OCI-LY3 (cell line): ENCODE measurements around the gene FCGBP.
"Not testable (repeated sequence)": the region's sequence is repeated elsewhere in the genome, so short reads cannot be mapped to it uniquely, and the experiment has no call there.

Source experiments
- H2AFZ ChIP-seq: fragments of 200-600, 300-600 bp; shearing (Covaris generic); 2 replicates; pipeline ENCODE4 v1.6.0; 2014; ENCODE audit warnings: antibody characterized with exemption, low read depth, low read length
- H3K27ac ChIP-seq: fragments of 200-600, 300-600 bp; sonication (generic); 2 replicates; pipeline ENCODE4 v1.5.1; 2014; ENCODE audit warnings: mild to moderate bottlenecking, low read length, moderate library complexity, mixed read lengths
- H3K27me3 ChIP-seq: fragments of 200-600, 300-600 bp; sonication (generic); 2 replicates; pipeline ENCODE4 v1.6.1; 2014; ENCODE audit warnings: low read depth, low read length, mixed read lengths
- H3K36me3 ChIP-seq: fragments of 200-600, 300-600 bp; sonication (generic); replicated peaks from 2 replicates; pipeline ENCODE3; 2014; ENCODE audit warnings: low read depth, low read length, mixed read lengths
- H3K4me1 ChIP-seq: fragments of 300-600, 200-600 bp; sonication (generic); 2 replicates; pipeline ENCODE4 v1.6.1; 2014; ENCODE audit warnings: low read length, mixed read lengths
- H3K4me2 ChIP-seq: fragments of 200-600, 300-600 bp; sonication (generic); 2 replicates; pipeline ENCODE4 v1.6.1; 2014; ENCODE audit warnings: low read length, mixed read lengths
- H3K4me3 ChIP-seq: fragments of 300-600, 200-600 bp; sonication (generic); 2 replicates; pipeline ENCODE4 v1.5.1; 2014; ENCODE audit warnings: antibody characterized with exemption, mild to moderate bottlenecking, low read length, moderate library complexity
- H3K79me2 ChIP-seq: fragments of 300-600, 200-600 bp; shearing (Covaris generic); 2 replicates; pipeline ENCODE4 v1.6.1; 2014; ENCODE audit warnings: mild to moderate bottlenecking, low read length, mixed read lengths
- H3K9ac ChIP-seq: fragments of 300-600, 200-600 bp; shearing (Covaris generic); 2 replicates; pipeline ENCODE4 v1.6.0; 2014; ENCODE audit warnings: mild to moderate bottlenecking, low read length, moderate library complexity
- H3K9me3 ChIP-seq: fragments of 200-600, 300-600 bp; shearing (Covaris generic); 2 replicates; pipeline ENCODE4 v1.6.1; 2014; ENCODE audit warnings: low read length, mixed read lengths; ENCODE audit not compliant: insufficient read depth
- H4K20me1 ChIP-seq: fragments of 200-600, 300-600 bp; sonication (generic); 2 replicates; pipeline ENCODE4 v1.6.1; 2016; ENCODE audit warnings: low read length, mixed read lengths; ENCODE audit not compliant: insufficient read depth

The FCGBP gene

DNA sequence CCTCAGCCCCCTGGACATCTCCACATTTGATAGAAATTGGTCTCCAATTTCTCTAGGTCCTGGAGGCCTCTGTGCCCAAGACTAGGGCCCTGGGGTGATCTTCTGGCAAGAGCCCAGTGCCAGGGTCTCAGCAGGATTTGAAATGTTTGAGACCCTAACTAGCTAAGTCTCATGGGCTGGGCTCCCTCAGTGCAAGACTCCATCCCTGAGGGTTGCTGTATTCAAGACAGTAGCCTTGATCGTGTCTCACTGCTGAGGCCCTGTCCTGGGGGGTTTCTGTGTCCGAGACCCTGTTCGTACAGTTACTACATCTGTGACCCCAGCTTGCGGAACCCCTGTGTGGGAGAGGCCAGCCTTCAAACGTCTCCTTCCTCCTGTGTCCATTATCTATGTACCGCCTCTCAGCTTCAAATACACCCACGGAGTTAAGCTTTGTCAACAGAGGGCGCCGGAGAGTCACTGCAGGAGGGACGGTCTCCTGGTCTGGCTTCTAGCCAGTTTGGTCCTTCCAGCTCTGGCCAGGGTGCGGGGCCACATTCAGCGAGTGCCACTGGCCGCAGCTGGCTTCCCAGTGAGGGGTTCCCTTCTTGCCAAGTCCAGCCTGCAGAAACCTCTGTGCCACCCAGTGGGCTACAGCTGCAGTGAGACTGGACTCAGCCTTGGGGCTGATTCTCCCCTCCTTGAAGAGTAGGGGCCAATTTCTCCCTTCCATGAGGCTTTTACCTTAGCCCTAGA, 36.8 kb downstream of the FCGBP start:
- H3K36me3 ChIP-seq, H3K79me2 ChIP-seq, H3K9me3 ChIP-seq, H3K27me3 ChIP-seq, H3K27ac ChIP-seq, H2AFZ ChIP-seq, H4K20me1 ChIP-seq, H3K4me1 ChIP-seq, H3K9ac ChIP-seq: not testable (repeated sequence)
- Histone ChIP-seq H3K4me2 (peak overlapping the region; percentile 45), H3K4me3 (peak overlapping the region; percentile 37)

DNA sequence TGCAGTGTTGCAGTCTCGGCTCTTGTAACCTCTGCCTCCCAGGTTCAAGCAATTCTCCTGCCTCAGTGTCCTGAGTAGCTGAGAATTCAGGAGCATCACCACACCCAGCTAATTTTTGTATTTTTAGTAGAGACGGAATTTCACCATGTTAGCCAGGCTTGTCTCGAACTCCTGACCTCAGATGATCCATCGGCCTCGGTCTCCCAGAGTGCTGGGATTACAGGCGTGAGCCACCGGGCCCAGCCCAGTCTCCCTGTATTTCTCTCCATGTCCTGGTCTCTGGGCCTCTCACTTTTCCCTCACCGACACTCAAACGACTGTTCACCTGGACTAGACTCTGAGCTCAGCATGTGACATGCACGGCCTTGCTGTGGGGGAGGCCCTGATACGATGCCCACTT, 39.3 kb downstream of the FCGBP start:
- not testable (repeated sequence) for H3K4me1 ChIP-seq, H4K20me1 ChIP-seq, H3K27me3 ChIP-seq, H2AFZ ChIP-seq, H3K79me2 ChIP-seq, H3K27ac ChIP-seq, H3K4me2 ChIP-seq, H3K9ac ChIP-seq, H3K36me3 ChIP-seq, H3K9me3 ChIP-seq, H3K4me3 ChIP-seq

DNA sequence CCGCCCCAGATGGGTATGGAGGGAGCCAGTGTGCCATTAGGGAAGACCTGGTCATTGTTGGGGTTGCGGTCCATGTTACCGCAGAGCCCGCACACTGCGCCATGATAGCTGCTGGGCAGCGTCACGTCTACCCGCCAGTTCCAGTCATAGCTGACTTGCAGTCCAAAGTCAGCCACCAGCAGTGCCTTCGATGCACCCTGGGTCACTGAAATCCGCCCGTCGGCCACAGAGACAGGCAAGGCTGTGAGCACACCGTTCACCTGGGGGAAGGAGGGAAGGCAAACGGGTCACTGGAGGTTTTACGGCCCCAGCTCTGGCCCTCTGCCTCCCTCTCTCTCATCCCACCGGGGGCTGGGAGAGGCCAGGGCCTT, 40.2 kb downstream of the FCGBP start:
- not testable (repeated sequence) for H3K27me3 ChIP-seq, H3K36me3 ChIP-seq, H3K9me3 ChIP-seq, H3K4me3 ChIP-seq, H2AFZ ChIP-seq, H3K27ac ChIP-seq, H3K4me2 ChIP-seq, H4K20me1 ChIP-seq, H3K9ac ChIP-seq, H3K79me2 ChIP-seq, H3K4me1 ChIP-seq

DNA sequence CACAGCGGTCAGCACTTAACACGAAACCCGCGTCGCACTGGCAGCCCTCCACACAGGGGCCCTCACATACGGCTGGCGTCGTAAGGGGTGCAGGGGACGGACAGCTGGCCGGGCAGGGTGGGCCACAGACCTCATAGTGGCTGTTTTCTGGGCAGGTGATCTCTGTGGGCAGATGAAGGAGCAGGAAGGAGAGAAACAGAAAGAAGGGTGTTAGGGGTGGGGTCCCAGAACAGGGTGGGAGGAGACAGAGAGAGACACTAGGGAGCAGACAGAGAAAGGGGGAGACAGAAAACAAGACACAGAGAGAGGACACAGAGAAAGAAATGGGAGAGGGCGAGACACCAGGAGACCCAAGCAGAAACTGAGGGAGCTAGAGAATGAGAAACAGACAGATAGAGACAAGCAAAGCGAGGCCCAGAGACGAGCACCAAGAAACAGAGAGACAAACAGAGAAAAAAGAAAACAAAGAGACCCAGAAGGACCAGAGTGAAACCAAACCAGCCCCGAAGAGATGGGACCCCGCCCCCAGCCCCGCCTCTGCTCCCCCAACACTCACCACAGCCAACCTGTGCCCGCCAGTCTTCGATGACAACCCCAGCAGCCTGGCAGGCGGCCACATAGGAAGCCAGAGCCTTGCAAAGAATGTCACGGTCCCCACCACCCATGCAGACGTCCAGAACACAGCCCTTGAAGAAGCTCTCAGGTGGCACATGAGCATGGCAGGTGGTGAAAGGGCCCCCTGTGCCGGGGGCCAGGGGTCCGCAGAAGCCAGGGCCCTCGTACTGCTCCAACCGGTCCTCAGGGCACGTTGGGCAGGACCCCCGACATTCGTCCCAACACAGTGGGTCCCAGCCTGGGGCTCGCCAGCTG, 40.8 kb downstream of the FCGBP start:
- not testable (repeated sequence) for H3K9me3 ChIP-seq, H3K4me1 ChIP-seq, H3K36me3 ChIP-seq, H3K79me2 ChIP-seq, H3K4me3 ChIP-seq, H3K27ac ChIP-seq, H3K4me2 ChIP-seq, H3K27me3 ChIP-seq, H4K20me1 ChIP-seq, H3K9ac ChIP-seq, H2AFZ ChIP-seq

DNA sequence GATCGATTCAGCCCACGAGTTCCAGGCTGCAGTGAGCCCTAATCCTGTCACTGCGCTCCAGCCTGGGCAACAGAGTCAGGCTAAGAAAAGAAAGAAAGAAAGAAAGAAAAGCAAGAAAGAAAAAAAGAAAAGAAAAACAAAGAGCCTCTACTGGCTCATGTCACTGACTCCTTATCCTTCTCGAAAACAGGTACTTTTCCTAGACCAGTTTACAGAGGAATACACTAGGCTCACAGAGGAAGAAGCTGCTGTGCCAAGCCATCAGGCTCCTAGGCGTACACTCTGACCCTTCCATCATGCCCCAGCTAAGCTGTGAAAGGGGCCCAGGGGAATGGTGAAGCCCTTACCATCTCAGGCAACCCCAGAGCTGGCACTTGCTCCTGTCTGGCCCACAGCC, 41.9 kb downstream of the FCGBP start:
- H3K9ac ChIP-seq, H3K9me3 ChIP-seq, H3K79me2 ChIP-seq, H2AFZ ChIP-seq, H3K27me3 ChIP-seq, H3K4me1 ChIP-seq, H3K4me3 ChIP-seq, H3K27ac ChIP-seq, H3K4me2 ChIP-seq, H3K36me3 ChIP-seq, H4K20me1 ChIP-seq: not testable (repeated sequence)

DNA sequence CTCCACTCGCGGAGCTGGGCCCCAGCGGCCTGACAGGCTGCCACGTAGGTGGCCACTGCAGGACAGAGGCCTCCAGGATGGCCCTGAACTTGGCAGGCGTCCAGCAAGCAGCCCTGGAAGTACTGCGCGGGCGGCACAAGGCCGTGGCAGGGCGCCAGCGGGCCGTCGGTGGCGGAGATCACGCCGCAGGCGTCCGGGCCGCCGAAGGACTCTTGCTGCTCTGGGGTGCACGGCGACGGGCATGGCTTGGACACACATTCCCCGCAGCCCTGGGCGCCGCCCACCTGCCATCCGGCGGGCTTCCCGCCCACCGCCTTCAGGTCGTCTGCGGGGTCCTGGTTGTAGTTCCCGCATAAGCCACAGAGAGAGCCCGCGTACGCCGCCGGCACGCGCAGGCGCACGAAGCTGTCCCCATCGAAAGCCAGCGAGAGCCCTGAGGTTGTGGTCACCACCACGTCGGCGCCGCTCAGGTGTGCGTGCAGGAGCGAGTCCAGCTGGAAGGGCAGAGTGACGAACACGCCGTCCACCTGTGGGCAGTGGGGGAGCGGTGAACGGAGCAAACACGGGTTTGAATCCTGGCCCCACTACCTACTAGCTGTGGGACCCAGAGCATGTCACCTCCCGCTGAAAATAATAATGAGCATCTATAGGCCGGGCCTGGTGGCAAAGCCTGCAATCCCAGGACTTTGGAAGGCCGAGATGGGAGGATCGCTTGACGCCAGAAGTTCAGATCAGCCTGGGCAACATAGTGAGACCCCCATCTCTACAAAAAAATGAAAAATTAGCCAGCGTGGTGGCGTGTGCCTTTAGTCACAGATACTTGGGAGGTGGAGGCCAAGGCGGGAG, 42.6 kb downstream of the FCGBP start:
- H3K9ac ChIP-seq, H3K4me2 ChIP-seq, H3K4me1 ChIP-seq, H3K9me3 ChIP-seq, H3K27ac ChIP-seq, H3K79me2 ChIP-seq, H3K27me3 ChIP-seq, H2AFZ ChIP-seq, H4K20me1 ChIP-seq, H3K36me3 ChIP-seq, H3K4me3 ChIP-seq: not testable (repeated sequence)
